ENCODE data around the gene TSEN54.

The TSEN54 gene

GRCh38 chr17:75504347-75505151, 11.8 kb upstream of the TSEN54 start:
- DNase-seq: peak in 2 of 5 experiments; percentile 29 to 33

DNA sequence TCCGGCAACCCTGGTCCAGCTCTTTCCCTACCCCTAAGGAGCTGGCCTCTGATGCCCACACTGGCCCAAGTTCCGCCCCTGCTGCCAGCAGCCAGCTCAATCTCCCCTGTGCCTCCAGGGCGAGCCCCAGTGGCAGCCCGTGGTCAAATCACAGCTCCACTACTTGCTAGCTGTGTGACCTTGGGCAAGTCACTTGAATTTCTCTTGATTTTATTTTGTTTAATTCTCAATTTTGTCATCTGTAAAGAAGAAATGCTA, 11.2 kb upstream of the TSEN54 start:
- DNase-seq: no peak

DNA sequence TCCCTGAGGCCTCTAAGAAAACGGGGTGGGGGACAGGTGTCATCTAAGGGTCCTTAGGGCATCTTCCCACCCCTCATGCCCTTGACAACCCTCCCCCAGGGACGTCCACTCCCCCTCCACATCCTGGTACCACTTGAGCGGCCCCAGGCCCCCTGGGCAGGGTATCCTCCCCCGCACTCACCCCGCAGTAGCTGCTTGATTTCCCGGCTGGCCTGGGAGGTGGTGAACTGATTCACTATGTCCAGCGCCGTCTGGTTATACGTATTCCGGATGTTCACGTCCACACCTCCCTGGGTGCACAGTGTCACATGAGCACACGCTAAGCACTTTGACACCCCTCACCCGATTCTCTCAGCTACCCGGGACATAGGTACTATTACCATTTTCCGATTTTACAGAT, 10.7 kb upstream of the TSEN54 start:
- no peak for DNase-seq

DNA sequence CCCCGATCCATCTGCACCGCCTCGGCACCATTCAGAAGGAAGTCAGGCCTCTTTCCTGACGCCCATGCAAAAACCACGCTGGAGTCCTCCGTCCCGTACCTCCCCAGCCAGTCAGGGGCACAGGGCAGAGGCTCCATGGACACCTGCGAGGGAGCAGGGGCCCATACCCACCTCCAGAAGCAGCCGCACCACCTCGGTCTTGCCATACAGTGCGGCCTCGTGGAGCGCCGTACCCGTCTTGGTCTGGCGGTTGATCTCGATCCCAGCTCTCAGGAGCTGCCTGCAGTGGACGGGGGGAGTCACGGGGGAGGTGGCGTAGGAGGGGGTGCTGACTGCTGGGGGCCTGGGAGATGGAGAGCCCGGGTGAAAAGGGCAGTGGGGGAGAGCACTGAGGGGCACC, 10.2 kb upstream of the TSEN54 start:
- DNase-seq: no peak

DNA sequence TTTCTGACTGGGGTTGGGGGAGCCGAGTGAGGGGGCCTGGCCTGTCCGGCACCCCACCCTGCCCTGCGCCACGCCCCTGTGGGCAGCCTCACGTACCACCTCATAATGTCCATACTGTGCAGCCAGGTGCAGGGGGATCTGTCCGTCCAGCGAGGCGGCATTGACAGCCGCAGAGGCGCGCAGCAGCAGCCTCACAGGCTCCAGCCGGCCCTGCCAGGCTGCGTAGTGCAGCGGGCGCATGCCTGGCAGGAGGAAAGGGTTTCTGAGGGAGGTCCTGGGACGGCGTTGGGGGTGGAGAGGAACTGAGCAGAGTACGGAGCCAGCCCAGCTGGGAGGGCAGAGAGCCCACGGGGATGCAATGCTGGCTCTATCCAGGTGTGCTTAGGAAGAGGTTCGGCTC, 9.4 kb upstream of the TSEN54 start:
- DNase-seq: no peak

DNA sequence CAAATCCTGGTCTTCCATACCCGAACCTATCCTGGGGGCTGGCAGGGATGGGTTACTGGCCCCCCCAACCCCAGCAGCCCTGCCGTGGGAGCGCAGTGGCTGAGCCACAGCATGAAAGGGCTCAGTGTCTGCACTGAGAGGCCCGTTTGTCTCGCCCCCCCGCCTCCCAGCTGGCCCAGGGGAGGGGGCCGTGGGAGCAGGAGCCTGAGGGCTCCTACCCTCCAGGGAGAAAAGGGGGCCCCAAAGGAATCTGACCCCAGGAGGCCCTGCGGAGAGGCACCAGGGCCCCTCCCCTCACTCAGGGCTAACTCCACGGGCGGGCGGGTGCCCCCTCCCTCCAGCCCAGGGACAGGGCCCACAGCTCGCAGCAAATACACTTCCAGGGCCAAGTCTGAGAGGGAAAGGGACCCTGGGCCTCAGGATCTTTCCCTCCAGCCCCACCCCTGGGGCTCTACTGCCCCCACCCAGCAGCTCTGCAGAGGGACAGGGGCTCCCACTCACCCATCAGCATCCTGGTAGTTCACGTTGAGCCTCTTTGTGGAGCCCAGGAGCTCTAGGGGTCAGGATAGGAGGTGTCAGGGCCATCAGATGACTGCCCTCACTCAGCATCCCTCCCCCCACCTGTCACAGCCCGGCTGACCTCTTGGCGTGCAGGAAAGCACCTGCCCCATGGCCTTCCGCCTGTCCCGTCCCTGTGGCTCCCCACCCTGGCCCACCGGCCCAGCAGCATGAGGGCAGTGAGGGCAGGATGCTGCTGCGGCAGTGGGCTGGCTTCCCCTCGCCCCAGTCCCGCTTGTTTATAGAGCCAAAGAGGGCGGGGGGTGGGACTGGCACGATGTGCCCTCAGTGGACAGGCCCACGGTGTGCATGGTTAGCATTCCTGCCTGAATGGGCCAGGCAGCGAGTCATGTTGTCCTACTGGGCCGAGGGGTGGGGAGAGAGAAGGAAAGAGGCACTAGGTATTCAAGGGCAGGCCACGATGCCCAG, 8.3 kb upstream of the TSEN54 start:
- no peak for DNase-seq

- DNase-seq: no peak
These were observed 7.4 kb upstream of the TSEN54 start for GRCh38 chr17:75508931-75509361.

- DNase-seq: no peak
These were observed 6.6 kb upstream of the TSEN54 start for GRCh38 chr17:75509528-75510258.

DNA sequence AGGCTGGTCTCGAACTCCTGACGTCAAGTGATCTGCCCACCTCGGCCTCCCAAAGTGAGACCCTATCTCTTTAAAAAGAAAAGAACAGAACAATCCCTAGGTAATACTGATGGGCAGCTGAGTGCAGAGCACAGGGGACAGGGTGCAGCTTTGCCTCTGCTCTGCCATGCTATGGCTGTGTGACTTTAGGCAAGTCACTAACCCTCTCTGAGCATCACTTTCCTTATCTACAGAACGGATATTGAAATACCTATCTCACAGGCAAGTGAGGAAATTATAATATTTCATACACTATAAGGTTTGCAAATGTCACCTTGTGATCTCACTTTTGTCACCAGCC, 5.1 kb upstream of the TSEN54 start:
- DNase-seq: no peak

DNA sequence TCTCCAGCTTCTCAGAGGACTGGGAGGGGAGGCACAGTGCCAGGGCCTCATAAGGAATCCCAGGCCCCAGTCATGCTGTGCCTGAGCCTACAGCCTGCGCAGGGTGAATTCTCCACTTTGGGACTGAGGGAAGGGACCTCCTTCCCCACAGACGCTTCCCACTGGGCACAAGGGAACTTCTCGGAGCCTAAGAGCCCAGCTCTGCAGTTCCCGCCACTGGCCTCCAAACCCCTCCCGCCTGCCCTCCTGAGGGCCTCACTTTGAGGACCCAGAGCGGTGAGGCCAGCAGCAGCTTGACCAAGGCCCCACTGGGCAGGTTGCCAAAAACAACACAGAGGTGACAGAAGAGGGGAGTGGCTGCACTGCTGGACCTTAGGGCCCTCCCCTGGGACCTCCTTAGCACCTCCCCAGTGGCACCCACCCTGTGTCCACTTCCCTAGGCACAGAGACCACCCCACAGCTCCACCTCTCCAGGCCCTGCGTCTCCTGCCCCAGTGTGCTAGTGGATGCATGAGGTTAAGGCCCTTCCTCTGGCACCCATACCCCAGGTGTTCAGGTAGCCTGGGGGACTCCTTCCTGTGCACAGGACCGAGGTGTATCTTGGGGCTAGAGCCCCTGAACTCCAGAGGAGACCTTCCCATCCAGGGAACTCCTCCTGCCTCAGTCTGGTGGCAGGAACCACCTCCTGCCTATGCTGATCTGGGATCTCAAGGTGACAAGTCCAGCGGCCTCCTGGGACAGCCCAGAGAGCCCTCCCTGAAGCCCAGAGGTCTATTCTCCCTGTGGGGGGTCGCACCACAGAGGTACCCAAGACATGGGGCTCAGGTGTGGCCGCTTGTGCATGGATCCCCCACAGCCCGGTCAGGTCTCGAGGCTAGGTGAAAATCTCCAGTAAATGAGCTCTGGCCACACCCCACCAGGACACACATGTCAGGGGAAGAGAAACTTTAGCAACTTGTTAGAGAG, 4.4 kb upstream of the TSEN54 start:
- no peak for DNase-seq

- no peak for DNase-seq
These were observed 3.2 kb upstream of the TSEN54 start for GRCh38 chr17:75512926-75513640.

- no peak for DNase-seq
These were observed 2.7 kb upstream of the TSEN54 start for GRCh38 chr17:75513641-75514000.

DNA sequence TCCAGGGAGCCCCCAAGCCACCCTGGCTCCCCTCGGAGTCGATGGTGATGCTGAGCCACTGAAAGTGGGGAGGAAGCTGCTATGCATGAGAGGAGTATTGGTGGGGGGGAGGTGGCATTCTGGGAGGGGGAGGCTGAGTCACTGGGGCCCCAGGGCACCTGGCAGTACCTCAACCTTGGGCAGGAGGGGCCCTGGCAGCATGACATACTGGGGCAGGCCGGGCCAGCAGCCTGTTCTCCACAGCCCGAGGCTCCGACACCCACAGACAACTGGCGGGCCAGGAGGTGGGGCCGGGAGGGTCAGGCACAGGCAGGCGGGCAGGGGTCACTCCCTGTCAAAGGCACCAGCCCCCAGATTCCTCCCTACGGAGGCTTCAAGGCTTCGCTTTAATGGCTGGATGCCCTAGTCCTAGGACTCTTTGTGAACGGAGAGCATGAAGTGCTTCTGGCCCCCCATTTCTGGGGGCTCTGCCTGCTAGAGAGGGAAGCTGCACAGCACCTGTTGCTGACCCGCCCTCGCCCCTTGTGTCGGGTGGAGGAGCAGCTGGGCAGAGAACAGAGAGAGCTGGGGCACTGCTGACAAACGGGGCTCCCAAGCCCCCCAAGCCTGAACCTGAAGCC, 1.9 kb upstream of the TSEN54 start:
- no peak for DNase-seq

DNA sequence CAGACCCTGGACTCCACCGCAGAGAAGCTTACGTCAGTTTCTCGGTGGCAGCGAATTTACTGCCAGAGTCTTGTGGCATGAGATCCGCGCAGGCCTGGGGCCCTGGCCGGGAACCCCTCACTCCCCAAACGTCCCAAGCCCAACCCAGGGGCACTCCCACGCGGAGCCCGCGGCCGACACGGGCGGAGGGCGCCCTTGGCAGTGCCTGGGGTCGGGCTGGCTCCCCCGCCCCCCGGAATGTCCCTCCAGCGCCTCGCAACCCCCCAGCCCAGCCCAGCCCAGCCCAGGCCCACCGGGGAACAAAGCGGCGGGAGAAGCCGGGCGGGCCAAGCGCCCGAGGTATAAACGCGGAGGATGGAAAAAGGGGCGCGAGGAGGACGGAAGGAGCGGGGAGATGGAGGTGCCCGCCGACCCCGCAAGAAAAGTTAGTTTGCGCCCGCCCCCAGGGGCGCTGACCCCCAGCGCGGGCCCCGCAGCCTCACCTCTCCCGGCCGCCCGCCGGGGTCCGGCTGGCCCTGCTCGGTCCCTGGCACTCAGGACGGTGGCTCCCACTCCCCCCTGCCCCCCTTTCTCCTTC, 1.3 kb upstream of the TSEN54 start:
- DNase-seq: no peak

- DNase-seq: peak; percentile 51 to 80 (median 68)
These were observed 653 bp upstream of the TSEN54 start, which contains the start of gene CASKIN2 for GRCh38 chr17:75515496-75516254. CASKIN2 (minus strand) TSS chr17:75515537; CDS start chr17:75513804, 1,733 bp downstream.

DNA sequence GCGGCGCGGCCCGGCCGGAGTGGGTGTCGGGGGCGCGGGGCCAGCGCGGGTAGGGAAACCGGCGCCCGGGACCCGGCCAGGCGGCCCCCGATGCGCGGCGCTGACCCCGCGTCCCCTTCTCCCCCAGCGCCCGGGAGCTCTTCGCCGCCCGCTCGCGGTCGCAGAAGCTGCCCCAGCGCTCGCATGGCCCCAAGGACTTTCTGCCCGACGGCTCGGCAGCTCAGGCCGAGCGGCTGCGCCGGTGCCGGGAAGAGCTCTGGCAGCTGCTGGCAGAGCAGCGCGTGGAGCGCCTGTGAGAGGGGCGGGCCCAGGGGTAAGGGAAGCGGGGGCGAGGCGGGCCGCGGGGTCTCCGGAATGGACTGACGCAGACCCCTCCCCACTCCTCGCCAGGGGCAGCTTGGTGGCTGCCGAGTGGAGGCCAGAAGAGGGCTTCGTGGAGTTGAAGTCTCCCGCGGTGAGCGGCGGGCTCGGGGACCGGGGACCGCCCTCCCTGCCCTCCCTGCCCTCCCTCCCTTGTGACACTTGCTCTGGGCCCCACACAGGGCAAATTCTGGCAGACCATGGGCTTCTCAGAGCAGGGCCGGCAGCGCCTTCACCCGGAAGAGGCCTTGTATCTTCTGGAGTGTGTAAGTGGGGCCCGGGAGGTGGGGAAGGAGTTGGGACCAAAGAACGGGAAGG, 430 bp downstream of the TSEN54 start:
- DNase-seq: peak in 4 of 5 experiments; percentile 12 to 39 (median 22)

GRCh38 chr17:75517297-75517865, 1.1 kb downstream of the TSEN54 start:
- peak in 3 of 5 experiments; percentile 11 to 51 (median 23) for DNase-seq

DNA sequence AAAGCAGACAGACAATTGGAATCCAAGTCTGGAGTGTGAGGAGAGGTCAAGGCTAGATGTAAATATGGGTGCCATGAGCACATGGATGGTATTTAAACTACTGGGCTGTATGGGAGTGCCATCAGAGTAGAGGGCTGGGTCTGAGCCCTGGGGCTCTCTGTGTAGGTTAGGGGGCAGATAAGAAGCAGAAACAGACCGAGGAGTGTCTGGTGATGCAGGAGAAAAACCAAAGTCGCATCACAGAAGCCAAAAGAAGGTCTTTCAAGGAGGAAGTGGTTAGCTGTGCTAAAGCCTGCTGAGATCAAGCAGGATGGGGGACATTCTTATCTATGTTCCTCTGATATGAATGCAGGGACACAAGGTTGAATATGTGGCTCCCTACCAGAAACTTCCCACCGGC, 1.9 kb downstream of the TSEN54 start:
- peak in 3 of 5 experiments; percentile 49 to 96 (median 84) for DNase-seq
